HUDEP-2 (cell line): ENCODE results near the gene SLC19A2.

Experiments
- DNase-seq, 76 experiments: peaks; one replicate each; lab custom pipeline; 2025; ENCODE audit not compliant: unreplicated experiment in 76 of 76; lab: John Stamatoyannopoulos, UW

Gene SLC19A2

GRCh38 chr1:169414952-169415351 is 70.8 kb downstream of the SLC19A2 start:
- DNase-seq = no peak
